HL-60 (cell line): Measurements from ENCODE around the gene ZFP69.

Source experiments
- DNase-seq, 2 experiments: peaks; one replicate each; pipeline ENCODE4 v3.0.0-alpha.2; 2010 to 2020; ENCODE audit warnings: low read depth in 1 of 2, low spot score in 1 of 2
- H3K27ac ChIP-seq: fragments of 250-450 bp; sonication (Bioruptor Pico); replicated peaks from 2 replicates; pipeline ENCODE4 v1.5.1; 2020; ENCODE audit warnings: mild to moderate bottlenecking, moderate library complexity
- H3K27me3 ChIP-seq: fragments of 250-450 bp; sonication (Bioruptor Pico); 2 replicates; pipeline ENCODE4 v1.5.1; 2021; ENCODE audit warnings: mild to moderate bottlenecking, moderate library complexity; ENCODE audit not compliant: insufficient read depth, poor library complexity, severe bottlenecking
- H3K4me3 ChIP-seq: replicated peaks from 2 replicates; pipeline ENCODE4 v1.5.1; 2011; ENCODE audit warnings: mild to moderate bottlenecking, control low read depth, low read length; ENCODE audit not compliant: insufficient read depth
- CTCF ChIP-seq: IDR thresholded peaks from one replicate; pipeline ENCODE4 v1.5.1; 2011; ENCODE audit warnings: low read length, control low read depth, inconsistent platforms; ENCODE audit not compliant: insufficient read depth
- GABPA ChIP-seq: IDR thresholded peaks from 2 replicates; pipeline ENCODE4 v1.6.1; 2012; ENCODE audit warnings: low read depth
- POLR2AphosphoS5 ChIP-seq: IDR thresholded peaks from 2 replicates; pipeline ENCODE4 v1.6.1; 2012; ENCODE audit warnings: low read depth
- REST ChIP-seq: IDR thresholded peaks from 2 replicates; pipeline ENCODE4 v1.6.1; 2012; ENCODE audit warnings: low read depth; ENCODE audit not compliant: insufficient replicate concordance
- SPI1 ChIP-seq: IDR thresholded peaks from 2 replicates; pipeline ENCODE4 v1.6.1; 2012; ENCODE audit warnings: low read depth, mild to moderate bottlenecking, borderline replicate concordance

ZFP69 gene

GRCh38 chr1:40449684-40450494 is 27.2 kb upstream of the ZFP69 start, which contains the start of gene ZFP69B:
Gene ZFP69B, plus strand, starts transcription at chr1:40450476. Its CDS starts 486 bp downstream, at chr1:40450962.
- TF ChIP-seq REST (peak; percentile 14), SPI1 (no peak), POLR2AphosphoS5 (peak; percentile 39; the same call in 1 of the 2 replicates), CTCF (no peak), GABPA (no peak)
- no peaks in the 10 kb centered on the region for H3K27me3 ChIP-seq
- peak within 1 kb of the TSS; percentile 47 for H3K27ac ChIP-seq

GRCh38 chr1:40450495-40451237 is 26.4 kb upstream of the ZFP69 start:
- no peak for TF ChIP-seq GABPA
- no peak for TF ChIP-seq CTCF
- TF ChIP-seq POLR2AphosphoS5 = no peak
- no peak for TF ChIP-seq REST
- TF ChIP-seq SPI1 = no peak
- DNase-seq = peak in 1 of 2 experiments; percentile 8

More at GRCh38 chr1:40449684-40450494, 27.2 kb upstream of the ZFP69 start, which contains the start of gene ZFP69B:
- peak; percentile 90 to 92 for DNase-seq
- H3K4me3 ChIP-seq = peak within 1 kb of the TSS; percentile 81

GRCh38 chr1:40451238-40451585 is 25.9 kb upstream of the ZFP69 start:
- DNase-seq = no peak
- Histone ChIP-seq H3K27ac (no peak overlapping the region), H3K4me3 (no peak overlapping the region), H3K27me3 (no peaks in the 10 kb centered on the region)
- no peak for TF ChIP-seq SPI1
- TF ChIP-seq POLR2AphosphoS5 = no peak
- TF ChIP-seq REST = no peak

More at GRCh38 chr1:40450495-40451237, 26.4 kb upstream of the ZFP69 start:
- peak overlapping the region; percentile 81 for H3K4me3 ChIP-seq
- no peak overlapping the region; the same call in 1 of the 2 replicates for H3K27ac ChIP-seq
- H3K27me3 ChIP-seq = no peaks in the 10 kb centered on the region
